A549 treated with Mapracorat at 1 μM for 4 hours (cell line): ENCODE data around the gene SLC15A5. TPM values are rescaled to one million over a fixed set of nuclear protein-coding genes. Genes with fewer than 3 reads are reported as not detected.

Experiments used
- total RNA-seq: library from RNA; stranded (reverse); fragments of 200-300 nt; extraction: Qiagen RNA extraction; gene quantifications from 5 replicates; pipeline ENCODE4 v1.2.3, GENCODE V29; 2022

Gene SLC15A5, protein sequence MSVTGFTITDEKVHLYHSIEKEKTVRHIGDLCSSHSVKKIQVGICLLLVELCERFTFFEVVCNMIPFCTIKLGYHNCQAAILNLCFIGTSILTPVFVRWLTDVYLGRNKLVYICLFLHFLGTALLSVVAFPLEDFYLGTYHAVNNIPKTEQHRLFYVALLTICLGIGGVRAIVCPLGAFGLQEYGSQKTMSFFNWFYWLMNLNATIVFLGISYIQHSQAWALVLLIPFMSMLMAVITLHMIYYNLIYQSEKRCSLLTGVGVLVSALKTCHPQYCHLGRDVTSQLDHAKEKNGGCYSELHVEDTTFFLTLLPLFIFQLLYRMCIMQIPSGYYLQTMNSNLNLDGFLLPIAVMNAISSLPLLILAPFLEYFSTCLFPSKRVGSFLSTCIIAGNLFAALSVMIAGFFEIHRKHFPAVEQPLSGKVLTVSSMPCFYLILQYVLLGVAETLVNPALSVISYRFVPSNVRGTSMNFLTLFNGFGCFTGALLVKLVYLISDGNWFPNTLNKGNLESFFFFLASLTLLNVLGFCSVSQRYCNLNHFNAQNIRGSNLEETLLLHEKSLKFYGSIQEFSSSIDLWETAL
- total RNA-seq = not detected in 5 replicates

DNA sequence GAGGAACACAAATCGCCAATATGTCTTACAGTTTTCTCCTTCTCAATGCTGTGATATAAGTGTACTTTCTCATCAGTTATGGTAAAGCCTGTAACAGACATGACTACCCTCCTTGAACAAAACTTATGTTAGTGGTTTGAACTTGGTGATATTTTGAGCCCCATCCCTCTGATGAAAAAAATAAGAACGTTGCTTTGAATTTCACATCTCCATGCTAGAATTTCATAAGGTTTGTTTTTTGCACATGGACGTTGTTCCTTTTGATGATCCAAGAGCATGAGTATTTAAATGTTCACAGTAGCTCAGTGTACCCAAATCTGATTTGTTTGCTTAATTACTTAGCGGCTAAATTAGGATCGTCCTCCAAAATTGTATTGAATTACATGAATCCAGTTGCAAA lies at the start of gene SLC15A5:
Gene SLC15A5 (minus strand): TSS at position 101 of the 400 bp plus-strand sequence. CDS start 0 bp downstream, at position 101.

Other genes starting within 250 kb of the SLC15A5 start
- 723 to 889 TPM (median 758 TPM) in 5 replicates for gene MGST1, start 70.0 kb upstream of the SLC15A5 start, total RNA-seq